NCI-H128 (cell line): ENCODE measurements around the gene ARID3C.

Experiments used
- DNase-seq: peaks from one replicate; lab custom pipeline; 2025; ENCODE audit not compliant: unreplicated experiment; lab: John Stamatoyannopoulos, UW

The ARID3C gene

DNA sequence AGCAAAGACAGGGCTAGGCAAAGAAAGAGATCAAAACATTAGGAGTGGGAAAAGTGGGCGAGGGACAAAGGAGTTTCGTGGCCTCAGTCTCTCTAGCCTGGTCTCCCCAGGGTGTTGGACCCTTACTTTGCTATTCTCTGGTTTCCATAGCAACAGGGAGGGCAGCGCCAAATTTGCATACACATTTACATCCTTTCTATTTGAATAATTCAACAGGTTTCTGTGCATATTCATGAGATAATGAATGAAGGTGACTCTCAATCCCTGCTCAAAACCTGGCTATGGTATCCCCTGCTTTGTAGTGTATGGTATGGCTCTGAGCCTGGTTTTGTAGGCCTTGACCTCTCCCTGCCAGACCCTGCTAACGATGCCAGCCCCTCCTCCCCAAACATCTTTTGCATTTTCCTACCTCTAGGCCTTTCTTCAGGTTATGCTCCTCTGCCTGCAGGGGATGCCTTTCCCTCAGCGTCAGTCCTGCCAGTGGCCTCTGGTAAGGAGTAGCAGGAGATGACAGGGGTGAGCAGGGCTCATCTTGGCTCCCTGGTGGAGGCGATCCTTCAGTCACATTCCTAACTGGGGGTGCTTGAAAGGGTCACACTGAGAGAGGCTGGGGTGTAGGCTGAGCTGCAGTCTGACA is 26.8 kb downstream of the ARID3C start:
- DNase-seq, result no peak

GRCh38 chr9:34600908-34601307 is 28.0 kb downstream of the ARID3C start:
- DNase-seq, result no peak

DNA sequence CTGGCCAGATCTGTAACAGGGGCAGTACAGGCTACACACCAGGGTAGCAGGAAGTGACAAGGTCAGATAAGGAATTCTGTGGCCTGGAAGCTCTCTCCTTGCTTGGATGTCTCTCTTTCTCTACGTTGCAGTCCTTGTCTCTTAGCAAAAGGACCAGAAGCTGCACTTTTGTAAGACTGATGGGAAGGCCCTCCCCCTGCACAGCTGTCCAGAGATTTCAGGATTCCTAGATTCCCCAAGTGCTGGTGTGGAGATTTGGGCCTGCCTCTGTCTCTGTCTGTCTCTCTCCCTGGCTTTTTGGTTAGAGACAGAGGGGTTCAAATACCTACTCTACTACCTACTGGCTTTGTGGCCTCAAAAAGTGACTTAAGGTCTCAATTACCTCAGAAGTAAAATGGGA is 29.3 kb downstream of the ARID3C start:
- DNase-seq, result no peak

DNA sequence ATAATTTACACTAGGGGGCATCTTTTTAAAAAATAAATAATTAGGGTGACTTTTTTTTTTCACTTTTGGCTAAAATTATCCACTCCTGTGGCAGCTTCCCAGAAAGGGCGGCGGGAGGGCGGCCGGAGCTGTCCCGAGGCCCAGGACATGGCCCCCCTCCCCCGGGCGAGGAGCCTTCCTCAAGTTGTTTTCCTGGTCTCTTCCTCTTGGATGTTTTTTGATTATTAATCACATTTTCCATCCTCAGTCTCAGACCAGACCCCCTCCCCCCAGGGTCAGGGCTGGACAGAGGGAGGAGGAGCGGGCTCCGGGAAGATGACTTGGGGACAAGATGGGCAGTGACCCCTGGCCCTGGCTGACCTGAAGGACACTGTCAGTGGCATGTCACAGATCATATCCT is 34.7 kb downstream of the ARID3C start:
- DNase-seq, result no peak

- no peak for DNase-seq
Observed at GRCh38 chr9:34592895-34593601, 35.8 kb downstream of the ARID3C start.

DNA sequence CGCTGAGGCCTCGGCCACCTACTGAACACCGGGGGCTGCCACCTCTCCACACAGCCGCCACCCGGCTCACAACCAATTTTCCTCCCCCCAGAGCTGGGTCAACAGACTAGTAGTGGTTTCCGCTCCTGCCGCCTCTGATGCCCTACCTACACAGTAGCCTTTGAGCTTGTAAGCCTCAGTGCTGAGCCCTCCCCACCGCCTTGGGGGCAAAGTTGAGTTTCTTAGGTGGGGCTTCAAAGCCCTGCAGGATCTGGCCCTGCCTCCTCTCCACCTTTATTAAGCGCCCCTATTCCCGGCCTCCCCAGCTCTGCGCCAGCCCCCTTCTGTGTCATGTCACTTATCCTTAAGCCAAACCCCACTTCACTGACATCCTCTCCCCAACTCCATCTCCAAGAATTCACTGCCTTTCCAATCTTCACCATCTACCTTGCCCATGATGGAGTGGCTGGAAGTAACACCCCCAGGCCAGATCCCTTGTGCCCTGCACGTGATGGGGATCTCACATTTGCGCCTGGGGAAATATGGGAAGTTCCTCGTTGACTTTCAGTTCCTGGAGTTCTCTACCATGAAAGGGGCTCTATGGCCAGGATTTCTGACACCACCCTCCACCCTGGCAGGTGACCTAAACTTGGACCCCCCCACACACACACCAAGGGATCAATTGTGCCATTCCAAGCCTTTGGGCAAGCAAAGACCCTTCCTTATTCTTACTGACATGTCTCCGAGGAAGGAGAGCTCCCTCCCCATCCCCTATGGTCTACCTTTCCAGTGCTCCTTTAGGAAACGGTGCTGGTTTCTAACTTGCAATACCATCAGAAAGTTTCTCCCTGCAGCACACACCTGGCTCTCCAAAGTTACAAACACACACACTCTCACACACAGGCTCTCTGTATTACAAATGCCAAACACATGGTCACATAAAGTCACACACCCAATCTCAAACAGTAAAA is 36.7 kb downstream of the ARID3C start:
- no peak for DNase-seq

GRCh38 chr9:34591248-34591916 is 37.5 kb downstream of the ARID3C start:
- DNase-seq, result peak; percentile 67

DNA sequence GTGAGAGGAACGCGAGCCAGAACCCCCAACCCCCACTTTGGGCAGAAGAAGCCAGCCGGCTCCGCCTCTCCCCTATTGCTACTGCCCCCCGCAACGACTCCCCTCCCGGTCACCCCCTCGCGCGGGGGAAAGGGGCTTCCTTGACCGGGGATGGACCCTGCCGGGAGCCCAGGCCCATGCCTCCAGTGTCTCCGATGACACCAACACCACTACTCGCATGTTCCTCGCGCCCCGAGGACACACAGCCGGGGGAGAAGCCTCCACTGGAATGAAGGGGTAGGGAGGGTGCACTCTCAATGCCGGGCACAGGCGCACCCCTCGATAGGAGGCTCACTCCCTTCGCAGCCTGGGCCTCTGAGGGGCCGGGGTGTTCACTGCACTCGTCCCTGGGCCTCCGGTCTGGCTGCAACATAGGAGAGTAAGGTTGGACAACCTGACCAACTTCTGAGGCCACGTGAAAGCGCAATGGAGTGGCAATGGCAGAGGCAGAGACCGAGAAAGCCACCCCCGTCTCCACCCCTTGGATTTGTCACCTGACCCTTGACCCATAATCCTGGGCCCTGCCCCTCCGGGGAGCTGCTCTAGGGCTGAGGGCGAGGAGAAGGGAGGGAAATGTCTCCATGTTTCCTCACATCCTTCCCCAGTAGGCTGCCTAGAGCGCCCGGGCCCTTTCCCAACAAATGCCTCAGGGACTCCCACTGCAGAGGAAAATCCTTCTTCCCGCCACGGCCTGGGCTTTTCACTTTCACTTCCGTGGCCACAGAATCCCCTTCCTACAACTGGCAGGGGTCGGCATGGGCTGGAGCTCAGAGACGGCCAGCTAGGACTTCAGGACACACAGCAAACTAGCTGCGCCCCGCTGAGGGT is 38.3 kb downstream of the ARID3C start:
- no peak for DNase-seq

- DNase-seq, result no peak
Observed at GRCh38 chr9:34589636-34590380, 39.1 kb downstream of the ARID3C start, which contains the start of gene CNTFR. Gene CNTFR (minus strand): TSS chr9:34589724. CDS start chr9:34568981, 20,743 bp downstream.

DNA sequence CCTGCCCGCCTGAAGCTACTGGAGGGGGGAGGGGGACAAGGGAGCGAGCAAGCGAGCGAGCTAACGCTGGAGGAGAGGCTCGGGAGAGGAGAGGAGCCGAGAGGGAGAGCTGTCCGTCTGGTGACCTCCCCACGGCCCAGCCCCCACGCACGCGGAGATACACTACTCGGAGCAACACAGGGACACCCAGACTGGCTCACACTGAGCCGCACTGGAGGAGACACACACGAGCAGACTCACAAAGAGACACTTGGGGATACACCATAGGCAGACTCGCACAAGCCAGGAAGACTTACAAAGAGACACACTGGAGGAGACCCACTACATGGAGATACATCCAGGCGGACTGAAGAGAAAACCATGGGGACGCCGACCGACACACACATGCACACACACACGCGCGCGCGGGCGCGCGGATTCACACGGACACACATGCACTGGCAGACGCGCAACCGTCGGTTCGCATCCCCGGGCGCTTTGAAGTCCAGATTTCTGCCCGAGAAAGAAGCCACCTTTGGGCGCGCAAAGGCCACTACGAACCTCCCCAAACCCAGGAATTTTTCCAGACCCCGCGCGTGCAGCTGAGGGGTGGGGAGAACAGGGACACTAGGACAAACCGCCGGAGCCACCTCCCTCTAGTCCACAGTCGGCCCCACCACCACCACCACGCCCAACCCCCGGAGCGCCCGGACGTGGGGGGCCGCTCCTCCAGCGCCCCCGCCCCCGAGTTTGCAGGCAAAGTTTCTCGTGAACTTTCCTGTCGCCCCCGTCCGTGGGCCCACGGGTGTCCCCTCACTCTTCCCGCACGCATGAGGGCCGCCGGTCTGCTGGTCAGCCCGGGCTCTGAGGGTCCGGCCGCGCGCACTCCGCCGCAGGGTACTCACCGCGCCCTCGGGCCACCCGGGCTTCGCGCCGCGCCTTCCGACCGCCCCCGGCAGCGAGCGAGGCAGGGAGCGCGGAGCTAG is 39.9 kb downstream of the ARID3C start:
- DNase-seq, result no peak

DNA sequence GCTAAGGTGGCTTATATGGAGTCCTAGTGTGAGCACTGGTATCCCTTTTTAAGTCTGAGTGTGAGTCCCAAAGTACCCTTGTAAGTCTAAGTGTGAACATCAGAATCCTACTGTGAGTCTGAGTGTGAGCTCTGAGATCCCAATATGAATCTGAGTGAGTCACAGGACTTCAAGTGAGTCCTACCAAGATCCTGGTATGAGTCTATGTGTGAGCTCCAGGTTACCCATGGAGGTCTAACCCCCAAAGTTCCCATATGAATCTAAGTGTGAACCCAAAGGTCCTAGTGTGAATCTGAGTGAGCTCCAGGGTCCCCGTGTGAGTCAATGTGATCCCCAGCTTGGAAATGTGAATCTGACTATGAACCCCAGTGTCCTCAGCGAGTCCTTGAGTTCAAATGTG is 41.6 kb downstream of the ARID3C start:
- no peak for DNase-seq

DNA sequence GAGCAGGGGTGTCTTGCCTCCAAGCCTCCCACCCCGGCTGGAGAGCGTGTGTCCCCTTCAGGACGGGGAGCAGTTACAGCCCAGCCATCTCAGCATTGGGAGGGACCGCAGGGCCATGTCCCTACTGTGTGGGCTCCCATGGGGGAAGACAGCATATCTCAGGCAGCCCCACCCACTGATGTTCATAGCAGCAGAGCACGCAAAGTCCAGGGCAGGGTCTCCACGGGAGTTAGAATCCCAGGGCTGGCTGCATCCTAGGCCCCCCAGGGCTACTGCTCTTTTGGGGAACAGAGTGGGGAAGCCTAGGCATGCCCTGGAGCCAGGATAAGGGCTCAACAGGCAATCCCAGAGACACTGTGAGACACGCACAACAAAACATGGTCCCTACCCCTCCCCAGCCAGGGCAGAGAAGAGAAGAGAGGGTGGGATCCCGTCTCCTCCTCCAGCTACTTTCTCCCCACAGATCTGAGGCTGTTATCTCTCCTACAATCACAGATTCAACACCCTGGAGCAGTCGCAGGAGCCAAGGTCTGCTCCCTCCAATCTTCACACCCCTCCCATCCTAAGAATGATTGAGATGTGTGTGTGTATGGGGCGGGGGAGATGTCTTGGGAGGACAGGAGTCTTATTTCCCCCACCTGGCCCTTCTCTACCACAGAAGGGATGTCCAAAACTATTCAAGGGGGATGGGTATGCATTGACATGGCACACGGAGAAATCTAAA is 42.8 kb downstream of the ARID3C start:
- no peak for DNase-seq

GRCh38 chr9:34584970-34585369 is 43.9 kb downstream of the ARID3C start:
- DNase-seq, result no peak

GRCh38 chr9:34582787-34583186 is 46.1 kb downstream of the ARID3C start:
- DNase-seq, result no peak

GRCh38 chr9:34581318-34581717 is 47.5 kb downstream of the ARID3C start:
- DNase-seq, result no peak

DNA sequence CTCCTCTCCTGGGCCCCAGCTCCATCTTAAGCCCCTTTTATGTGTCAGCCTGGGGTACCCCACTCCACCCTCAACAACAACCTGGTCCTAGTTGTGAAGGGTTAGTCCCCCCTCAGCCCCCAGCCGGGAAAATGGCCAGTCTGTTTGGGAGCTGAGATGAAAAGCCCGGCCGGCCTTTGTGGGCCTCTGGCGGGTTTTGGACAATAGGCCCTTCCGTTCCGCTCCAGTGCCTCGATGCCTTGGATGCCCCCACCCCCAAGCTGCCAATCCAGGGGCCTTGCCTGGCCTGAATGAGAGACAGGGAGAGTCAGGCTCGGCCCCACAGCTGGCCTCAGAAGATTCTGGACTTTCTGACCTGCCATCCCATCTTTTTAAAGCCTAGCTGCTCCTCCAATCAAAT is 48.5 kb downstream of the ARID3C start:
- DNase-seq, result no peak

DNA sequence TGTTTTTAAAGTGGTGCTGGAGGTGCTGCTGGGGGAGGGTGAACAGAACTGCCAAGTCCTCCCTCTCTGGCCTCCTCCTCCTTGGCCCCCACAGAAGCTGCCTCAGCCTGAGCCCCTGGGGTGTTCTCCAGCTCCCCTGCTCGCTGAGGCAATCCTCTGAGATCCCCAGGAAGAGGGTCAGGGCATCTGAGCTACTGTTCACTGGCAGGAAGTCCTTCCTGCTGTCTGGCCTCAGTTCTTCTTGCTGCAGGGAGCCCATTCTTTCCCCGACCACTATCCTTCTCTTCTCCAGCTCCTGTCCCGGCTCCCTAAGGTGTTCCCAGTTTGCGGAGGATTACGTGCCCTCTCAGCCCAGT is 49.1 kb downstream of the ARID3C start:
- DNase-seq, result no peak
